Erythroblast (primary cell): ENCODE measurements around the gene PCDHGA2.
"Not testable (repeated sequence)": the region's sequence is repeated elsewhere in the genome, so short reads cannot be mapped to it uniquely, and the experiment has no call there.

Experiments
- DNase-seq, 2 experiments: peaks; one replicate each; lab custom pipeline; 2025; lab: John Stamatoyannopoulos, UW
- GATA1 ChIP-seq: IDR thresholded peaks from 2 replicates; pipeline ENCODE4 v1.6.1; 2011; ENCODE audit warnings: low read depth, mild to moderate bottlenecking, control low read depth, low read length, moderate library complexity
- POLR2A ChIP-seq: IDR thresholded peaks from 2 replicates; pipeline ENCODE4 v1.6.1; 2011; ENCODE audit warnings: mild to moderate bottlenecking, low read length

PCDHGA2 gene

GRCh38 chr5:141342773-141343172, 4.2 kb downstream of the PCDHGA2 start:
- DNase-seq = no peak
- TF ChIP-seq POLR2A (no peak), GATA1 (no peak)

- no peak for TF ChIP-seq POLR2A
- DNase-seq = peak; percentile 25 to 32
Measured at GRCh38 chr5:141343242-141343952, 4.8 kb downstream of the PCDHGA2 start, which contains the start of gene PCDHGA3. PCDHGA3 (plus strand) TSS chr5:141343829; CDS start chr5:141344034, 205 bp downstream.

GRCh38 chr5:141343953-141344463, 5.4 kb downstream of the PCDHGA2 start:
- TF ChIP-seq GATA1 (no peak), POLR2A (no peak)
- no peak for DNase-seq

GRCh38 chr5:141345327-141345726, 6.8 kb downstream of the PCDHGA2 start:
- no peak for DNase-seq
- TF ChIP-seq POLR2A (no peak), GATA1 (no peak)

GRCh38 chr5:141346017-141346416, 7.5 kb downstream of the PCDHGA2 start:
- not testable (repeated sequence) for DNase-seq

- DNase-seq = peak; percentile 10 to 20
- no peak for TF ChIP-seq GATA1
- TF ChIP-seq POLR2A = no peak
Measured at GRCh38 chr5:141349917-141350619, 11.5 kb downstream of the PCDHGA2 start, which contains the start of gene PCDHGB1. PCDHGB1 (plus strand) TSS chr5:141350099; CDS start chr5:141350261, 162 bp downstream.

- TF ChIP-seq GATA1 (no peak), POLR2A (no peak)
Measured at GRCh38 chr5:141351591-141351990, 13.0 kb downstream of the PCDHGA2 start.

GRCh38 chr5:141354900-141355469, 16.4 kb downstream of the PCDHGA2 start, which contains the start of gene PCDHGA4:
PCDHGA4 (plus strand) TSS chr5:141355021; CDS start chr5:141355108, 87 bp downstream.
- TF ChIP-seq POLR2A = no peak
- no peak for TF ChIP-seq GATA1
- DNase-seq = peak in 1 of 2 experiments; percentile 4

More at GRCh38 chr5:141351591-141351990, 13.0 kb downstream of the PCDHGA2 start:
- no peak for DNase-seq

- DNase-seq = no peak
- TF ChIP-seq POLR2A (no peak), GATA1 (no peak)
Measured at GRCh38 chr5:141355641-141356040, 17.1 kb downstream of the PCDHGA2 start.

GRCh38 chr5:141356133-141356532, 17.6 kb downstream of the PCDHGA2 start:
- no peak for TF ChIP-seq POLR2A
- DNase-seq = no peak

GRCh38 chr5:141356950-141357349, 18.4 kb downstream of the PCDHGA2 start:
- TF ChIP-seq GATA1 (no peak), POLR2A (no peak)
- DNase-seq = no peak

GRCh38 chr5:141359790-141360426, 21.3 kb downstream of the PCDHGA2 start, which contains the start of gene PCDHGB2:
PCDHGB2 (plus strand) TSS chr5:141359994; CDS start chr5:141360136, 142 bp downstream.
- peak; percentile 6 to 18 for DNase-seq
- no peak for TF ChIP-seq GATA1
- TF ChIP-seq POLR2A = no peak

- no peak for DNase-seq
- no peak for TF ChIP-seq POLR2A
- TF ChIP-seq GATA1 = no peak
Measured at GRCh38 chr5:141360685-141361084, 22.1 kb downstream of the PCDHGA2 start.

- no peak for TF ChIP-seq POLR2A
- no peak for TF ChIP-seq GATA1
- no peak for DNase-seq
Measured at GRCh38 chr5:141362719-141363118, 24.2 kb downstream of the PCDHGA2 start.
